HG03139 (cell line): Measurements from ENCODE around the gene ICE2.

ENCODE experiments used
- ATAC-seq: cut with Tn5 transposase; IDR thresholded peaks from one replicate; pipeline ENCODE4 v1.9.1; 2021; ENCODE audit not compliant: unreplicated experiment

The ICE2 gene

GRCh38 chr15:60478566-60479360, at the start of gene ICE2:
TSS of gene ICE2 (minus strand) at chr15:60479142. CDS start at chr15:60477977, 1,165 bp downstream.
- peak; percentile 85 for ATAC-seq

DNA sequence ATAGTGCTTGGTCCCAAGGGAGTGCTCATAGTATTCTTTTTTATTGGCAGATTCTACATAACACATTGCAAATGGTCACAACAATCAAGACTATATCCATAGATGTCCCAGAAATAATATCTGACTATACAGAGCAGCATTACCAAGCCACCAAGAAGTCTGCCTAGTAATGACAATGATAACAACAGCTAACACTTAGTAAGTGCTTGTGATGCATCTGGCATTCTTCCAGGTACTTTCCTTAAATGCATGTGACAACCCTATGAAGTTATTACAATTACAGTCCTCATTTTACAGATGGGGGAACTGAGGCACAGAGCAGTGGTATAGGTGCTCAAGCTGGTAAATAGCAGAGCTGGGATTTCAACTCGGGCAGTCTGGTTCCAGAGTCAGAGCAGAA, 49.6 kb upstream of the ICE2 start:
- no peak for ATAC-seq

- no peak for ATAC-seq
Measured at GRCh38 chr15:60527456-60527855, 48.5 kb upstream of the ICE2 start.

DNA sequence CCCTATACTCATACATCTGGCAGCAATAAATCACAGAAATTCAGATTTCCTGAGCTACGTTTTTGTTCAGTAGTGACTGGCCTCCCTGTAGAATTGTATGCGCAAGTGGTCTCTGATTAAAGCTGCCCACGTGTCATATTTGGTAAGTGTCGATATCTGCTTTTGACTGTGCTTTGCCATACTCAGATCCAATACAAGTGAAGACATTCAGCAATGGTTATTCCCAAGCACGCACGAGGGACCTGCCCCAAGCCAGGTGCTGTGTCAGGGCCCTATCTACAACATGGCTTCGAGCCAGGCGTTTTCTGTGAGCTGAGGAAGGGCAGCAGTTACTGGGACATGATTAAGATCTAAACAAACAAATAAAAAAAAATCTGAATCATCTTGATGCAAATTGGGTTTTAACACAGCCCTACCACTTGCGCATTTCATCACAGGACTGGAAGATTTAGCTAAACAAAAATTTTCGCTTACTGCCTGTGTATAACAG, 47.2 kb upstream of the ICE2 start:
- no peak for ATAC-seq

DNA sequence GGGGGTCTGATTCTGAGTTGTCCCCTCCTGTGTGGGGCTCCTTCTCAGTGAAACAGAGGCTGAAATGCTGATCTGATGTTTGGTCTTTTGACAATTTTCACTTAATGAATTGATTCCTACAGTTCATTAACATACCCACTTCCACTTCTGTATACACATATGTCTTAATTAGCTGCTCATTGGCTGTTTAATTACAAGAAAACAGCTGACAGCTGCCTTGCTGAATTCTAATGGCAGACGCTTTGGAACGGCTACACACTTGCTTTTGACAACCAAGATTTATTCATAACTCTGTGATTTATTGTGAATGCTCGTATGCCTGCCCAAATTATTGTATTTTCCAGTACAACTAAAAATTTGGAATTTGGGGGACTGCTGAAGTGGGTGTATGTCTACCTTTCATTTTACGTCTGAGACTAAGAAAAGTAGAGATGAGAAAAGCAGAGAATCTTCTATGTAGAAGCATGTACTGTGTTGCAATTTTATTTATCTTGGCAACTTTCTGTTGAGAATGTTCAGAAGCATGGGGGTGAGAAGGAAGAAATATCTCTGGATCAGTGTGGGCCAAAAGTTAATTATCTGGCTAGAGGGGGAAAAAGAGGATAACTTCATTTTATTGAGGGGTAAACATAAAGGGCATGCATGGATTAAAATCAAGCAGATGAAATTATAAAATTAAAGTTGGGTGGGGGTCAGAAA, 46.5 kb upstream of the ICE2 start:
- ATAC-seq, result no peak

DNA sequence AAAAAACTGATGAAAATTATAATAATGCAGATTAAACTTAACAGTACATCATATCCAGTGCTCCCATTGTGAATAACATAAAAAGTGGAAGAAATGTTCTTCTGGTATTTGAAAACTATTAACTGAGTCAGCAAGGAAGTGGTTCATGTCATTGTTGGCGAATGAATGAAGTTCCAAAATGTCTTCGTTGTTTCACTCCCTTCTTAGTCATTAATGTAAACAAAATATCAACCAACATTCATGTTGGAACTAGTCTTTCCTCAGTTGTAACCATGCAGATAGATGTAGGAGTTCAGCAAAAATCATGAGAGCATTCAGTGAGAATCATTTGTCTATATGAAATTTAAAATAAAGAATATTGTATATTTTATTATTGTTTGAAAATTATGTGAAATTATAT, 44.1 kb upstream of the ICE2 start:
- no peak for ATAC-seq

DNA sequence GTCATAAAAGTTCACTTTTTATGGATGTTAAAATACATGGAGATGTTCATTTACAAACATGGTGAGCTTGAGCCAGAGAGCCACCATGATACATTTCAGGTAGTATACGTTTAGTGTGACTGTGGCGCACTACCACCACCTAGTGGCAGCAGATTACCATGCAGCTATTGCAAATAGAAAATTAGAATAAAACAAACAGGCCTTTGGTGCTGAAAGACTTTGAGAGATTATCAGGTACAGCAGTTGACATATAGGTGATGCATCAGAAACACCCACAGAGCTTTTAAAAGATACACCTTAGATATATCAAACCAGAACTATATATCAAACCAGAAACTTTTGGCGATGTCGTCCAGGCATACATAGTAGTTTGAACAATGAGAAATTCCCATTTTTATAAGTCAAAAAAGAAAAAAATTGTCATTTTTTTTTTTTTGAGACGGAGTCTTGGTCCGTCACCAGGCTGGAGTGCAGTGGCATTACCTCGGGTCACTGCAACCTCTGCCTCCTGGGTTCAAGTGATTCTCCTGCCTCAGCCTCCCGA, 42.0 kb upstream of the ICE2 start:
- peak; percentile 71 for ATAC-seq

- no peak for ATAC-seq
Measured at GRCh38 chr15:60520013-60520824, 41.3 kb upstream of the ICE2 start.

GRCh38 chr15:60519218-60519617, 40.3 kb upstream of the ICE2 start:
- no peak for ATAC-seq

DNA sequence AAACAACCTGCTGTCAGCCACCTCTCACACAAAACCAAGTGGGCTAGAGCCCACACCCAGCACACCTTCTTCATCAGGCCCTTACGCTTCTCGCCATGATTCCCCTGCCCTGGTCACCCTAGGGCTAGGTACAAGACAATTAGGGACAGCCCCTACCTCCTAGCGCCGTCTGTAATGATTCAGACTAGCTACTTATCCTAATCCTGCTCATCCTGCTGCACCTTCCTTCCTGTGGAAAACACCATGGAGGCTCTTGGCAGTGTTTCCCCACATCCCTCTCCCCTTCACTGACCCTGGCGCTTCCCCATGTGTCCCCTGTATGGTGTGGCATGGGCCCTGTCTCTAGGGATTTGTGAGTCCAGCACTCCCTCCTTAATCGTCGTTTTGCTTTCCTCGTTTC, 39.6 kb upstream of the ICE2 start:
- no peak for ATAC-seq

DNA sequence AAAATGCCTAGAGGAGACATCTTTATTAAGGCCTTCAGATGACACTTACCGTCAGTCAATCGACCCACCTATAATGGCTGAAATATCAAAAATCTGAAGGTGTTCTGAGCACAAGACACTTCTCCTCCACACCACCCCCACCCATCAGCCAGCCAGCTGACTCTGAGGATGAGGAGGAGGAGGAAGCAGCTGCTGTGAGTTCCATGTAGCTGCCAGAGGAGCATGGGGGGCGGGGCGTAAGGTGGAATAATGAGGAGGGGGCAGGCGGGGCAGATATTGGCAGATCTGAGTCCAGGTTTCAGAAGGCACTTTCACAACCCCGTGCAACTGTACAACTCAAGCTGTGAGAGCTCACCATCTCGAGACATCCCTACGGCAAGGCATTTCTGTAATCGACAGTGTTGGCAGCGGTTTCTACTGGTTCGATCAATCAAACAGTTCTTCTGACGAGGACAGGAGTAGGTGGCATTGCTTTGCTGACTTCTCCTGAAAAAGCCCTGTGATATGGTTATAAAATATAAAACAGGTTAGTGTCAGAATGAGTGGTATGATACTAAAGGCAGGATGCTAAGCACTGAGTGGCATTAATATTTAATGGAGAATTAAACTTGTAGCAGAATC, 35.4 kb upstream of the ICE2 start:
- no peak for ATAC-seq

GRCh38 chr15:60513676-60514075, 34.7 kb upstream of the ICE2 start:
- ATAC-seq, result no peak

DNA sequence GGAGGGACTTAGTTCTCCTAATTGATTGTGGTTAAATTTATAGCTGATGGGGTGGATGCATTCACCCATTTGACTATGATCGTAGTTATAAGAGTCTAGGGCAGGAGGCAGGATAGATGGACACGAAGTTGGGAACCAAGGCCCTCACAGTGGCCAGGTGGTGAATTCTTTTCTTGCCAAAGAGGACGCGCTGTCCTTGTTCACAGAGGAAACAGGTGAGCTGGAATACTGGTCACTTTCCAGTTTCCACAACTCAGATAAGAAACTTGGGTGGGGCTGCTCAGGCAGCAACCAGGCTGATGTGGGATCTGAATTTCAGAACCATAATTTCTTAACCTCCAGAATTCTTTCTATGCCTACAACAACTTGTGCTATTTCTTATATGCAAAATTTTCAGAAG, 34.0 kb upstream of the ICE2 start:
- no peak for ATAC-seq

DNA sequence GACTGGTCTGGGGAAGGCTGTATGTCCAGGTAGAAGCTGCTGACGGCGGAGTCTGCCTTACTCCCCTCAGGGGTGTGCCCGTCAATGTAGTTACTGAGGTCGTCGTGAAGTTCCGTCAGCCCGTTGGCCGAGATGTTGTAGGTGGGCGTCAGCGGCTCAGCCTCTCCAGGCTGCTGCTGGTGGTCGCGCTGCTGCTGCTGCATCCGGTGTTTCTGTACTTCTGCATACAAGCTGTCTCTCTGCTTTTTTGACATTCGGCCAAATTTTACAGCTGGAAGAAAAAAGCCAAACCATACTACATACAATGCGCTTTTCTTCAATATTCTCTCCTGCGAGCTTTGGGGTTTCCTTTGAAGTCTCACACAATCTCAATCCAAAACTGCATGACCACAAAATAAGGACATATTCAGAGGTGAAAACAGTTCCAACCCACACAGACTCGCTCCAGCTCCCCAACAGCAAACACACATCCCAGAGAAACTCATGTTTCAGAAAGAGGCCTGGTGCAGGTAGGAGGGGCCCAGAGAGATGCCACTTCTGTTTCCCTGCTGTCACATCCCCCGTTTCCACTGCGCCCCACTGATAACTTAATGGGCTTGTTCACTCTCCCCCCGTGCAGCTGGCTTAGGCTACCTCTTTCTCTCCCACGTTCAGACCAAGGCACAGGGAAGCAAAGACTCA, 32.5 kb upstream of the ICE2 start:
- ATAC-seq, result no peak

- no peak for ATAC-seq
Measured at GRCh38 chr15:60510006-60510405, 31.1 kb upstream of the ICE2 start.

DNA sequence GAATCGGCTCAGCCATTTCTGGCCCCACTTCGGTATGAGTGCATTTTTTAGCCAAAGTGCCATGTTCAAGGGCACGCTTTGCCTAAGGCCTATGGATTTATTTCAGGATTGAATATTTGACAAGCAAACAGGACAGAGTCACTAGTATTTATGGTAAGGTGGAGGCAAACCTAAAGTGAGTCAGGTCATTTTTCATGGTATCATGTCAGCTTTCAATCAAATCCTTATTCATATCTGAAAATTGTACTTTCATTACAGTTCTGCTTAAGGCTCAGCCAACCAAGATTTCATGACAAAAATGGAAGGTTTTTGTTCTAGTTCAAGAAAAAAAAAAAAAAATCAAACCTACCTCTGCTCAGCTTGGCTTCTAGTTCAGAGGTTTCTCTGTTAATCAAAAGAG, 30.5 kb upstream of the ICE2 start:
- ATAC-seq, result no peak

GRCh38 chr15:60508442-60508841, 29.5 kb upstream of the ICE2 start:
- ATAC-seq, result no peak

DNA sequence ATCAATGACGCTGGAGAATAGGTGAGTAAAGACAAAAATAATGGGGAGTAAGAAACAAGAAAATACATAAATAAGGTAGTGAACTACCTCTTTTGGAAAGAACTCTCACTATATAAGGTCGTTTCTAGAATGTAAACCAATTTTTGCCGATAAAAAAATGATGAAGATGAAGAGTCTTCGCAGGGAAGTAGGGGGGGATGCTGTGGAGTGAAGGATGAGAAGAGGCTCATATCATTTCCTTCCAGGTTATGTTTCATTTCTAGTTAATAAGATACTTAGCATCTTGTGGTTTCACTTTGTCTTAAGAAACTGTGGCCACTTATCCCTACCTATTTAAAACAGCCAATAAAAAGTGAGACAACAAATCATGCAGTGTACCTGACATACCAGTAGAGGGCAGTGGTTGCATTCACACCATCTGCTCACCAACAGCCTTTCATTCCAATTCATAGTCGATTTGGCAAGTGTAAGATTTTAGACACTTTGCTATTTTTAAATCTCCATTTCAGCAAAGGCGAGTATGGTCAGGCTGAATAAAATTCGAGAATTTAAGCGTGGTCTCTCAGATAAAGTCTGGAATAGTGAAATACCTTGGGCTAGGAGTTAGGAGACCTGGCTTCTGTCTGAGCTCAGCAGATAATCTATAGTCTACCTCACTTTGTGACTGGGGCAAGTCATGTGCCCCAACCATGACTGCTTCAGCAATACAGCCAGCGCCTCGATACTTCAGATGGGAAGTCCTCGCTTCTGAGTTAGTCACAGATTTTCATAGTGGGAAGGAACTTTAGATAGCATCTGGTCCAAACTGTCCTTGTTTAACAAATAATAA, 28.9 kb upstream of the ICE2 start:
- ATAC-seq, result peak; percentile 79

DNA sequence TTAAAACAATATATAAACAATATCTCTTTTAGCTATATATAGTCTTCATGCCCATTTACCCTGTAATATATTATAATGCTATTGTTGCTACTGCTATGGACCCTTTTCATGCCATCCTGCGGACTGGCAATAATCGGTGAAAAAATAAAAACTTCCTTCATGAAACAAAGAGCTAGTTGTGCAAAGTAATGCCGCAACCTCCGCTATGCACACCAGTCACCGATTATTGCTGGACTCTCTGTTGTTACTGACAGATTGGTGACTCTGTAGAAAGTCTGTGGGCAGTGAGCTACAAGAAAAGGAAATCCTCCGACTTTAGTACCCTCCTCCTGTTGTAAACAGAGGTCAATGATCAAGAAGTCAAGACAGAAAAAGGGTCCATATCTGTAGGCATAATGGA, 17.9 kb upstream of the ICE2 start:
- ATAC-seq, result no peak
